HG03159 (cell line): ENCODE data around the gene KLHL41.
"Not testable (repeated sequence)": the region's sequence is repeated elsewhere in the genome, so short reads cannot be mapped to it uniquely, and the experiment has no call there.

Experiments
- ATAC-seq: cut with Tn5 transposase; IDR thresholded peaks from one replicate; pipeline ENCODE4 v1.9.1; 2021; ENCODE audit warnings: mild to moderate bottlenecking, moderate library complexity; ENCODE audit not compliant: unreplicated experiment

Gene KLHL41

GRCh38 chr2:169507698-169508097 is 1.8 kb upstream of the KLHL41 start:
- no peak for ATAC-seq

GRCh38 chr2:169509955-169510354 is 453 bp downstream of the KLHL41 start:
- no peak for ATAC-seq

GRCh38 chr2:169510496-169510895 is 994 bp downstream of the KLHL41 start:
- no peak for ATAC-seq

GRCh38 chr2:169511818-169512217 is 2.3 kb downstream of the KLHL41 start:
- ATAC-seq = no peak

- ATAC-seq = no peak
Measured at GRCh38 chr2:169512525-169512924, 3.0 kb downstream of the KLHL41 start.

- no peak for ATAC-seq
Measured at GRCh38 chr2:169513094-169513493, 3.6 kb downstream of the KLHL41 start.

GRCh38 chr2:169513926-169514325 is 4.4 kb downstream of the KLHL41 start:
- ATAC-seq = no peak

GRCh38 chr2:169514758-169515157 is 5.3 kb downstream of the KLHL41 start:
- not testable (repeated sequence) for ATAC-seq

GRCh38 chr2:169516488-169516995 is 7.0 kb downstream of the KLHL41 start:
- not testable (repeated sequence) for ATAC-seq

GRCh38 chr2:169520896-169521295 is 11.4 kb downstream of the KLHL41 start:
- no peak for ATAC-seq

- ATAC-seq = no peak
Measured at GRCh38 chr2:169523681-169524080, 14.2 kb downstream of the KLHL41 start.

GRCh38 chr2:169525434-169525833 is 15.9 kb downstream of the KLHL41 start:
- ATAC-seq = no peak

- no peak for ATAC-seq
Measured at GRCh38 chr2:169526451-169526850, 16.9 kb downstream of the KLHL41 start.

- peak; percentile 95 for ATAC-seq
Measured at GRCh38 chr2:169528271-169528701, 18.8 kb downstream of the KLHL41 start.

- not testable (repeated sequence) for ATAC-seq
Measured at GRCh38 chr2:169539460-169539859, 30.0 kb downstream of the KLHL41 start.

GRCh38 chr2:169540146-169540545 is 30.6 kb downstream of the KLHL41 start:
- no peak for ATAC-seq

- no peak for ATAC-seq
Measured at GRCh38 chr2:169542433-169542832, 32.9 kb downstream of the KLHL41 start.

- no peak for ATAC-seq
Measured at GRCh38 chr2:169546756-169547155, 37.3 kb downstream of the KLHL41 start.

GRCh38 chr2:169561364-169561763 is 51.9 kb downstream of the KLHL41 start:
- no peak for ATAC-seq

GRCh38 chr2:169562084-169562483 is 52.6 kb downstream of the KLHL41 start:
- not testable (repeated sequence) for ATAC-seq

GRCh38 chr2:169562519-169562918 is 53.0 kb downstream of the KLHL41 start:
- no peak for ATAC-seq

- ATAC-seq = no peak
Measured at GRCh38 chr2:169565686-169566085, 56.2 kb downstream of the KLHL41 start.

- no peak for ATAC-seq
Measured at GRCh38 chr2:169569948-169570347, 60.4 kb downstream of the KLHL41 start.
